HG02763 (cell line): ENCODE measurements around the gene RTBDN.

ENCODE experiments used
- ATAC-seq: cut with Tn5 transposase; IDR thresholded peaks from one replicate; pipeline ENCODE4 v1.9.1; 2021; ENCODE audit warnings: mild to moderate bottlenecking, moderate library complexity; ENCODE audit not compliant: unreplicated experiment

The RTBDN gene

GRCh38 chr19:12793290-12794195 is 40.8 kb downstream of the RTBDN start:
- peak; percentile 34 for ATAC-seq

DNA sequence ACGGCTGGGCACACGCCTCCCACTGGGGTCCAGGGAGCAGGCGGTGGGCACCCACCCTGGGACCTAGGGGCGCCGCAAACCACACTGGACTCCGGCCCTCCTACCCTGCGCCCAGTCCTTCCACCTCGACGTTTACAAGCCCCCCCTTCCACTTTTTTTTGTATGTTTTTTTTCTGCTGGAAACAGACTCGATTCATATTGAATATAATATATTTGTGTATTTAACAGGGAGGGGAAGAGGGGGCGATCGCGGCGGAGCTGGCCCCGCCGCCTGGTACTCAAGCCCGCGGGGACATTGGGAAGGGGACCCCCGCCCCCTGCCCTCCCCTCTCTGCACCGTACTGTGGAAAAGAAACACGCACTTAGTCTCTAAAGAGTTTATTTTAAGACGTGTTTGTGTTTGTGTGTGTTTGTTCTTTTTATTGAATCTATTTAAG is 41.5 kb downstream of the RTBDN start:
- no peak for ATAC-seq

DNA sequence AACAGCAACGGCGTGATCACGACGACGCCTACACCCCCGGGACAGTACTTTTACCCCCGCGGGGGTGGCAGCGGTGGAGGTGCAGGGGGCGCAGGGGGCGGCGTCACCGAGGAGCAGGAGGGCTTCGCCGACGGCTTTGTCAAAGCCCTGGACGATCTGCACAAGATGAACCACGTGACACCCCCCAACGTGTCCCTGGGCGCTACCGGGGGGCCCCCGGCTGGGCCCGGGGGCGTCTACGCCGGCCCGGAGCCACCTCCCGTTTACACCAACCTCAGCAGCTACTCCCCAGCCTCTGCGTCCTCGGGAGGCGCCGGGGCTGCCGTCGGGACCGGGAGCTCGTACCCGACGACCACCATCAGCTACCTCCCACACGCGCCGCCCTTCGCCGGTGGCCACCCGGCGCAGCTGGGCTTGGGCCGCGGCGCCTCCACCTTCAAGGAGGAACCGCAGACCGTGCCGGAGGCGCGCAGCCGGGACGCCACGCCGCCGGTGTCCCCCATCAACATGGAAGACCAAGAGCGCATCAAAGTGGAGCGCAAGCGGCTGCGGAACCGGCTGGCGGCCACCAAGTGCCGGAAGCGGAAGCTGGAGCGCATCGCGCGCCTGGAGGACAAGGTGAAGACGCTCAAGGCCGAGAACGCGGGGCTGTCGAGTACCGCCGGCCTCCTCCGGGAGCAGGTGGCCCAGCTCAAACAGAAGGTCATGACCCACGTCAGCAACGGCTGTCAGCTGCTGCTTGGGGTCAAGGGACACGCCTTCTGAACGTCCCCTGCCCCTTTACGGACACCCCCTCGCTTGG is 42.1 kb downstream of the RTBDN start:
- ATAC-seq = no peak

- ATAC-seq = peak; percentile 31
Observed at GRCh38 chr19:12791345-12792050, 42.9 kb downstream of the RTBDN start, which contains the start of gene JUNB. Gene JUNB (plus strand): TSS chr19:12791486. CDS start chr19:12791772, 286 bp downstream.

- ATAC-seq = no peak
Observed at GRCh38 chr19:12790628-12791344, 43.6 kb downstream of the RTBDN start.

DNA sequence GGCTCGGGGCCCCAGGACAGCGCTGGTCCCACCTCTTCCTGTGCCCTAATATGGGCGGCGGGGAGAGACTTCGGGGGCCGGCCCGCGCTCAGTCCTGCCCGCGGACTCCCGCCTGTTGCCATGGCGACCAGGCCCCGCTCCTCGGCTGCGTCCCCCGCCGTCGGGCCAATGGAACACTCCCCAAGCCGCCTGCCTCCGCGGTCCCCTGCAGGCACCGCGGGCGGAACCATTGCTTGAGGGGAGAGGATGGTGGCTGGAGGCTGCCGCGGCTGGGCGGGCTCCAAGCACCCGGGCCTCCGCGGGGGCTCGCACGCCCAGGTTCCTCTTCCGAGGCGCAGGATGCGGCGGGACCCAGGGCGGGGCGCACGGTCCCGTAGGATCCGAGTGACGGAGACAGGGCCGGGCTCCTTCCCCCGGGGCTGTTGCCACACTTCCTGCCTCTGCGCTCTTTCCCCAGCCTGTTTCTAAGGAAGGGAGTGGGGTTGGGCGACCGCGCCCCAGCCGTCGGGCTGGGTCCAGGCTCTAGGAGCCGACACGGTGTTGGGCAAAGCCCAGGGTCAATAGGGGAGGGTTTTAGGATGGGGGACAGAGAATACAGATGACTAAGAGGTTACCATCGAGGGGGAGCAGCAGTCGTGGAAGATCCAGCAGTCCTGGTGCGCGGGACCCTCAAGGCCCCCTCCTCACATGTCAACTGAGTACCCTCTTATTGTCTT is 44.3 kb downstream of the RTBDN start:
- peak; percentile 40 for ATAC-seq

GRCh38 chr19:12789098-12789903 is 45.1 kb downstream of the RTBDN start:
- ATAC-seq = no peak

DNA sequence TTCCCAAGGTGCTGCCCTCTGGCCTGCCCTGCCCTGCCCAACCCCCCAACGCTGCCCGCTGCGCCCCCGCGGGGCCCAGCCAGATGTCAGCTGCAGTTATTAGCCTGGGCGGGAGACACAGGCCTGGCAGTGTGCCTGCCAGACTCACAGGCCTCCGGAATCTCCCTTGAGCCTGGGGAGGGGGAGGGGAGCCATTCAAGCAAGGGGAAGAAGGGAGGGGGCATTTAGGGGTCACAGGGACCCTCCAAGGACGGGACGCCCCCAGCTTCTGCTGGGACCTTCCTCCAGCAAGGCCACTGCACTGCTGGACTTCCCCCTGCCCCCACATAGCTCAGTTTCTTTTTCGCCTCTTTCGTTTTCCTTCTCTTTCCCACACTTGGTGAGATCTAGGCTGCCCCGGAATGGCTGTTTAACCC is 45.7 kb downstream of the RTBDN start:
- ATAC-seq = no peak

DNA sequence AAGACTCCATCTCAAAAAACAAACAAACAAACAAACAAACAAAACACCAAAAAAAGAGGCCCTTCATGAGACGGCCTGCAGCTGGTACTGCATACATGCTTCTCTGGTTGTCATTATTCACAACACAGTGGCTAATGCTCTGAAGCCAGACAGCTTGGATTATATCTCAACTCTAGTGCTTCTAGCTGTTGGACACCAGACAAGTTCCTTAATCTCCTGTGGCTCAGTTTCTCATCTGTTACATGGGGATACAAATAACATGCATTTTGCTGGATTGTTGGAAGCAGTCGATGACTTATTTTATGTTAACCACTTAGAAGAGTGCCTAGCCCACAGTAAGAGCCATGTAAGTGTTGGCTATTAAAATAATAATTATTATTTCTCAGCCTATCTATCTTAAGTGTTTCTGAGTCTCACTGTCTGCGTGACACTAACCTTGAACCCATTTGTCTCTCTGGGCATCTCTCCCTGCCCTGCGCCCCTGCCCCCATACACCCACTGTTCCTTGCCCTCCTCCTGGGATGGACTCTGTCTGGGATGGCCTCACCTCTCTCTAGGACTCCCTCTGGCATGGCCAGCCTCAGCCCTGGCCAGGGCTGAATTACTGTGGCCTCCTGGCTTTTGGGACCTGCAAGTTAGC is 46.2 kb downstream of the RTBDN start:
- no peak for ATAC-seq

GRCh38 chr19:12787458-12787857 is 46.9 kb downstream of the RTBDN start:
- ATAC-seq = no peak

DNA sequence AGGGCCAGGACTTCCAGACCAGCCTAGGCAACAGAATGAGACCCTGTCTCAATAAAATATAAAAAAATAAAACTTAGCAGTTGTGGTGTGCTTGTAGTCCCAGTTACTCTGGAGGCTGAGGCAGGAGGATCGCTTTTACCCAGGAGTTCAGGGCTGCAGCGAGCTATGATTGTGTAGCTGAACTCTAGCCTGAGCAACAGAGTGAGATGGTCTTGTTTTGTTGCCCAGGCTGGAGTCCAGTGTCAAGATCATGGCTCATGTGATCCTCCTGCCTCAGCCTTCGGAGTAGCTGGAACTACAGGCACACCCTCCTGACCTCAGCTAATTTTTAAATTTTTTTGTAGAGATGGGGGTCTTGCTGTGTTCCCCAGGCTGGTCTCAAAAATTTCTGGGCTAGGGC is 47.4 kb downstream of the RTBDN start:
- ATAC-seq = no peak

- ATAC-seq = no peak
Observed at GRCh38 chr19:12786141-12786870, 48.1 kb downstream of the RTBDN start.

- ATAC-seq = no peak
Observed at GRCh38 chr19:12785431-12786031, 48.8 kb downstream of the RTBDN start.

GRCh38 chr19:12784871-12785430 is 49.4 kb downstream of the RTBDN start:
- ATAC-seq = no peak

GRCh38 chr19:12784394-12784870 is 49.9 kb downstream of the RTBDN start:
- ATAC-seq = no peak

GRCh38 chr19:12783849-12784393 is 50.5 kb downstream of the RTBDN start:
- ATAC-seq = no peak
